Measurements from ENCODE around the gene BRSK2. TPM values are rescaled to one million over a fixed set of nuclear protein-coding genes. Genes with fewer than 3 reads are reported as not detected.

The BRSK2 gene
- total RNA-seq, 1 donor from 2014 or later = 0.62 TPM

DNA sequence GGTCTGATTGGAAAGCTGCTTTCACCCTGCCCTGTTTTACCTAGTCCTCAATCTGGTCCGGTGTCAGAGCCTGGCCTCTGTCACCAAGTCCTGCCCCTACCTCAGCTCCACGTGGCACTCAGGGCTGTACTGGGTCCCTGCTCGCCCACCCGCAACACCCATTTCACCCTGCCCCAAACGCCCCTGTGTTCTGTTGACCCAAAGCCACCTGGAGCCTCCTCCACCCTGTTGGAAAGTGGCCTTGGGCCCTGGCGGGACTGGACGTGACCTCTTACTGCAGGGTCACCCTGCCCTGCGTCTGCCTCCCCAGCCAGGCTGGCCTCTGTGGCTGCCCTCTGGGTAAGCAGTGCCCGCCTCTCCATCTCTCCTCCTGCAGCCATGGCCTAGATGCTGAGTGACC lies 21.5 kb upstream of the BRSK2 start:
- Histone ChIP-seq H3K4me3 (no peak overlapping the region), H3K27ac (no peak overlapping the region), H3K36me3 (no peaks in the 10 kb centered on the region), H3K27me3 (ENCODE audit: low read depth) (peaks cover 12% of the 10 kb centered on the region), H3K4me1 (no peaks in the 10 kb centered on the region), H3K9me3 (peaks cover 11% of the 10 kb centered on the region)
- DNase-seq (no peak), ATAC-seq (no peak)
- intact Hi-C loops (cut with DNase I) = no loop called here
- TF ChIP-seq, protein P1, sequence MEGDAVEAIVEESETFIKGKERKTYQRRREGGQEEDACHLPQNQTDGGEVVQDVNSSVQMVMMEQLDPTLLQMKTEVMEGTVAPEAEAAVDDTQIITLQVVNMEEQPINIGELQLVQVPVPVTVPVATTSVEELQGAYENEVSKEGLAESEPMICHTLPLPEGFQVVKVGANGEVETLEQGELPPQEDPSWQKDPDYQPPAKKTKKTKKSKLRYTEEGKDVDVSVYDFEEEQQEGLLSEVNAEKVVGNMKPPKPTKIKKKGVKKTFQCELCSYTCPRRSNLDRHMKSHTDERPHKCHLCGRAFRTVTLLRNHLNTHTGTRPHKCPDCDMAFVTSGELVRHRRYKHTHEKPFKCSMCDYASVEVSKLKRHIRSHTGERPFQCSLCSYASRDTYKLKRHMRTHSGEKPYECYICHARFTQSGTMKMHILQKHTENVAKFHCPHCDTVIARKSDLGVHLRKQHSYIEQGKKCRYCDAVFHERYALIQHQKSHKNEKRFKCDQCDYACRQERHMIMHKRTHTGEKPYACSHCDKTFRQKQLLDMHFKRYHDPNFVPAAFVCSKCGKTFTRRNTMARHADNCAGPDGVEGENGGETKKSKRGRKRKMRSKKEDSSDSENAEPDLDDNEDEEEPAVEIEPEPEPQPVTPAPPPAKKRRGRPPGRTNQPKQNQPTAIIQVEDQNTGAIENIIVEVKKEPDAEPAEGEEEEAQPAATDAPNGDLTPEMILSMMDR (IDR thresholded peaks at IDR 0.05) = no peak

- ATAC-seq = no peak
- Histone ChIP-seq H3K27me3 (ENCODE audit: low read depth) (peaks cover 12% of the 10 kb centered on the region), H3K36me3 (no peaks in the 10 kb centered on the region), H3K27ac (no peak overlapping the region), H3K4me3 (no peak overlapping the region), H3K9me3 (peaks cover 11% of the 10 kb centered on the region), H3K4me1 (no peaks in the 10 kb centered on the region)
- intact Hi-C loops (cut with DNase I) = no loop called here
- no peak for DNase-seq
- TF ChIP-seq, protein P1 (IDR thresholded peaks at IDR 0.05) = no peak
Measured at GRCh38 chr11:1368966-1369365, 20.8 kb upstream of the BRSK2 start.

DNA sequence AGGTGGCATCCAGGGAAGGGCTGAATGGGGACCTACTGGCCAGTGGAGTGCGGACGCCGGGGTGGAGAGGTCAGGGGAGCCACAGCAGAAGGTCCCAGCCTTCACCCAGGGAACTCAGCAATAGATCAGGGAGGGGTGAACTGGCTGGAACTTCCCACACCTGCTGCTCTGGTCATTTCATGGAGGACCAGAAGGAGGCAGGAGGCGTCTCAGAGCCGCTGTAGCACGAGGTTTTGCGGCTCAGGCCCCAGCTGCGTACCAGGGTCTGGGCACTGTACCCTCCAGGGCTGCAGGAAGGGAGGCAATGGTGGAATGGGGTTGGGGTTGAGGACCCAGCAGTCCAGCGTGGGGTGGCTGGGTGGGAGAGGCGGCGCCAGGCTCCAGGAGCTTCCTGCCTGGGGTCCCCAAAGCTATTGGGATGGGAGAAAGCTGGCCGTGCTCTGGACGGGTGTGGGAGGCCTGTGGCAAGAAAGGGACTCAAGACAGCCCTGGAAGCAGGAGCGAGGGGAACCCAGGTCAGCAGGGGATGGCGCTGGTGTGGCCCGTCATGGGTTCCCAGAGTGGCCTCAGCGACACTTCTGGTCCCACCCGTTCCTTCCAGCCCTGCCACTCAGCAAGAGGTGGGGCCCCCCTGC lies 20.2 kb upstream of the BRSK2 start:
- no peak for DNase-seq
- peaks cover 11% of the 10 kb centered on the region for H3K9me3 ChIP-seq
- no peaks in the 10 kb centered on the region for H3K4me1 ChIP-seq
- H3K4me3 ChIP-seq = no peak overlapping the region
- no peaks in the 10 kb centered on the region for H3K36me3 ChIP-seq
- intact Hi-C loops (cut with DNase I) = no loop called here
- TF ChIP-seq, protein P1 (IDR thresholded peaks at IDR 0.05) = no peak
- no peak for ATAC-seq
- H3K27me3 ChIP-seq (ENCODE audit: low read depth) = peaks cover 12% of the 10 kb centered on the region
- no peak overlapping the region for H3K27ac ChIP-seq

- Histone ChIP-seq H3K4me3 (no peak overlapping the region), H3K27ac (no peak overlapping the region), H3K4me1 (no peaks in the 10 kb centered on the region), H3K27me3 (ENCODE audit: low read depth) (peaks cover 9% of the 10 kb centered on the region), H3K36me3 (no peaks in the 10 kb centered on the region), H3K9me3 (peaks cover 11% of the 10 kb centered on the region)
- ATAC-seq (no peak), DNase-seq (no peak)
- TF ChIP-seq, protein P1 (IDR thresholded peaks at IDR 0.05) = no peak
- intact Hi-C loops (cut with DNase I) = no loop called here
Measured at GRCh38 chr11:1370186-1371025, 19.3 kb upstream of the BRSK2 start.

DNA sequence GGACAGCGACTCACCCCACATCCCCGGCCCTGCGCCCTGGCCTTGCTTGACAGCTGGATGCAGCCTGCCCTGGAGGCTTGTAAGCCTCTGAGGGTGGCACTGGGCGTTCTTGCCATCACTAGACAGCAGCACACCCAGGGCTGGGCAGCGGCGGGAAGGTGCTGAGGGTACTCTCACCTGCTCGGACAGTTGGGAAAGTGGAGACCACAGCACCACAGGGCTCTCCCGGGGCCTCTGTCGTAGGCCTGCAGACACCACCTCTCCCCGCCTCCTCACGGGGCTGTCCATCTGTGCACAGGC lies 18.8 kb upstream of the BRSK2 start:
- Histone ChIP-seq H3K36me3 (no peaks in the 10 kb centered on the region), H3K4me3 (no peak overlapping the region), H3K4me1 (no peaks in the 10 kb centered on the region), H3K27me3 (ENCODE audit: low read depth) (peaks cover 9% of the 10 kb centered on the region), H3K27ac (no peak overlapping the region), H3K9me3 (peaks cover 9% of the 10 kb centered on the region)
- DNase-seq = no peak
- intact Hi-C loops (cut with DNase I) = no loop called here
- ATAC-seq = no peak
- TF ChIP-seq, protein P1 (IDR thresholded peaks at IDR 0.05) = no peak
